Hepatic stellate cell (primary cell): ENCODE results near the gene KIF26A.

Source experiments
- DNase-seq: peaks from one replicate; pipeline ENCODE4 v3.0.0; 2011; ENCODE audit warnings: low spot score

The KIF26A gene

DNA sequence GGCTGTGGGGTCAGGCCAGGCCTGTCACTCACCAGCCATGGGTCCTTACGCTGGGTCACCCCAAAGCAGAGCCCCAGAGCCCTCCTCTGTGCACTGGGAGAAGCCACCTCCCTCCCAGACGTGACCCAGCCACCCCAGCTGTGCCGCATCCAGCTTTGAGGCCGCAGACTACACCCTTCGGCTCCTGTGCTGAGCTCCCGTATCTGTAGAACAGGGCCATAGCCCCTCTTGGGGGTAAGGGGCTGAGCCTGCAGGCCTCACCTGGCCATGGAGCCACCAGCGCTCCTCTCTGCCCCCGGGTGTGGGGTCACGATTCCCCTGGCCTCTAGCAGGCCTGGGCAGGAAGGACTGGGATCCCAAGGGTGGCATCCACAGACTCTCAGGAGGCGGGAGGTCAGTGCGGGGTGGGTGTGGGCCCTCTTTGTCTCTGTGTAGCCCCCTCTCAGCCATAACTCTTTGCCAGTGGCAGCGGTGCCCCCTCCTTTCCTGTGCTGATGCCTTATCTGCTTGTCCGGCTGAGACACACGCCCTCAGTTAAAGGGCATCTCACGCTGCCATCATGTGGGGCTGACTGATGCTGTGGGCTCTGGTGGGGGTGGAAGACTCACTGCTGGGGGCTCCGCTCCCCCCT lies 36.6 kb upstream of the KIF26A start:
- DNase-seq = no peak

DNA sequence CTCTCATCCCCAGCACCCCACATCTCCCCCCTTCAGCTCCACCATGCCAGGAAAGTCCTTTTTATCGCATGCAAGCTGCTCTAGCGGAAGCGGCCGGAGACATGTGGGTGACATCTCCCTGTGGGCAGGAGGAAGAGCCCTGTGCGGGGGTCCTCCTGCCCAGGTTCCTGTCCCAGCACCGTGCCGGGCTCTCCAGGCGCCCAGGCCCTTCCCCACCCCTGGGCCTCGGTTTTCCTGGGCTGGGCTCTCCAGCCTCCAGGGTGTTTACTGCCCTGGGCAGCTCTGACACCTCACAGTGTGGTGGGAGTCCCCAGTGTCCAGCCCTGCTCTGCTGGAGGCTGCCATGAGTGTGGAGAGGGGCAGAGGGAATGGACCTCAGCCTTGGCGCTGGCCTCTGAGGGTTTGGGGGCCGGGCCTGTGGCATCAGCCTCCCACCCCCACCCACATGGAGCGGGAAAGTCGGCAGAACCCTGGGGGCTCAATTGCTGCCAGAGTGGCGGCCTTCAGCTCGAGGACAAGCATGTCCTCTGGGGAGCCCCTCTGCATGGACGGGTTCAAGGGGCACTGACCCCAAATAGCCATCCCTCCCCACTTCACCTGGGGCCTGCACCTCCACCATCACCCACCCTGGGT lies 36.0 kb upstream of the KIF26A start:
- DNase-seq = no peak

- no peak for DNase-seq
These were observed 35.3 kb upstream of the KIF26A start for GRCh38 chr14:104103061-104103445.

DNA sequence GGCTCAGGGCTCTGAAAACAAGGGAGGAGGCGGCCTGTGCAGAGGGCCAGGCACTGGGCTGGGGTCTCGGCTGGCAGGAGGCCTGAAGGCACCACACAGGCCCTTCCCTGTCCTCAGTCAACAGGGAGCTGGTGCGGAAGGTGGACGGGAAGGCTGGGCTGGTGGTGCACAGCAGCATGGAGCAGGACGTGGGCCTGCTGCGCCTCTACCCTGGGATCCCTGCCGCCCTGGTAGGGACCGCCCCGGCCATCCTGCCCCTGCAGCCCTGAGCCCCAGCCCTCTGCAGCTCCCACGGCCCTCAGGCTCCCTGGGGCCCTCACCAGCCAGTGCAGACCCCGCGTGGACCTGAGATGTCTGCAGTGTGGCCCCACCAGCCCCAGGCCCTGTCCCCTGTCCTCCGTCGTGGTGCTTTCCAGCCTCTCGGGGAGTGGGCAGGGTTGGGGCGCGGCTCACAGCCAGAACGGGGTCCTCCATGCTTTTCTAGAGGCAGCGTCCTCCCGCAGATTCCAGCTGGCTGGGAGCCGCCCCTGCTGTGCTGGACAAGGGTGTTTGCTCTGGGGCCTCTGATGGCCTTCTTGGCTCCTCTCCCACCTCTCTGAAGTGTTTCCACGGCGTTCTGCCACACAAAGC lies 34.8 kb upstream of the KIF26A start:
- no peak for DNase-seq

DNA sequence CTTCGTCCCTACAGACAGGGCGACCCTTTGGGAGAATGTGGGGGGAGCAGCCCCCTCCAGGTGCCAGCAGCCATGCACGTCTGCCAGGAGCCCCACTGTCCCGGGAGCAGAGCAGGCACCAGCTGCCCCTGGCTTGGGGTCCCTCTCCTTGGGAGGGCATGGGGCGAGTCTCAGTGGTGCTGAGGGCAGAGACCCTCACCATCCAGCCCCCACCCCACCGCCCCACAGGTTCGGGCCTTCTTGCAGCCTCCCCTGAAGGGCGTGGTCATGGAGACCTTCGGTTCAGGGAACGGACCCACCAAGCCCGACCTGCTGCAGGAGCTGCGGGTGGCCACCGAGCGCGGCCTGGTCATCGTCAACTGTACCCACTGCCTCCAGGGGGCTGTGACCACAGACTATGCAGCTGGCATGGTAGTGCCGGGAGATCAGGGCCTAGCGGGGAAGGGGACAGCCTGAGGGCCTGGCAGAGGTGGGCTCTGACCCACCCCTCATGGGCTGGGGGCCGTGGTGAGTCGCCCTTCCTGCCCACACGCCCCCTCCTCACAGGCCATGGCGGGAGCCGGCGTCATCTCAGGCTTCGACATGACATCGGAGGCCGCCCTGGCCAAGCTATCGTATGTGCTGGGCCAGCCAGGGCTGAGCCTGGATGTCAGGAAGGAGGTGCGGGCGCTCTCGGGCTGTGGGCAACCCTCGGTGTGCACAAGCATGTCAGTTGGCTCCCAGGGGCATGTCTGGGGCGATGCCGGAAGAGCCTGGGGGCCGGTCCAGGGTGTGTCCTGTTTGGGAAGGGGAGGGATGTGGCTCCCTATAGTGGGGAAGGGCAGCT lies 34.1 kb upstream of the KIF26A start:
- DNase-seq = no peak

DNA sequence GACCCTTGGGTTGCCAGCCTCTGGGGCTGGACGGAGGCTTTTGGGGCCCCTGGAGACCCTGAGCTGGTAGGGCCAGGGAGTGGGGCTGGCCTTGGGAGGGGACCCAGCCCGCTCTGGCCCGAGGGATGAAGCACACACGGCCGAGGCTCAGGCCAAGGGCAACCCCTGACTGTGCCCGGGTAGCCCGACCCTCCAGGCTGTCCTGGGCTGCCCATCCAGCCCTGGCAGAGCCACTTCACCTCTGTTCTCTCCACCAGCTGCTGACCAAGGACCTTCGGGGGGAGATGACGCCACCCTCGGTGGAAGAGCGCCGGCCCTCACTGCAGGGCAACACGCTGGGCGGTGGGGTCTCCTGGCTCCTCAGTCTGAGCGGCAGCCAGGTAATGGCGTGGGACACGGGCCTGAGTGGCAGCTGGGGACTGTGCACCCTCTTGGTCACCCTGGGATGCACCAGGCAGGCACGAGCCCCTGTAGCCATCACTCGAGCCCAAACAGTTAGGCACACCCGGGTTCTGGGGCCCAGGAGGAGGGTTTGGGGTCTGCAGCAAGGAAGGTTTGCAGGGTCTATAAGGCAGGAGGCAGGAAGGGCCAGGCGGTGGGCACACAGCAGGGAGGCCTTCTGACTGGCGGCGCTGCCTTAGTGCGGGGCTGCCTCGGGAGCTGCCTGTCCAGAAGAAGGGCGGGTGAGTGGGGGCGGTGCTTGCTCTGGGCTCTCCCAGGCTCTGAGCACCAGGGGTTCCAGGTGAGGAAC lies 33.1 kb upstream of the KIF26A start:
- no peak for DNase-seq

GRCh38 chr14:104105822-104106470 lies 32.4 kb upstream of the KIF26A start:
- DNase-seq = no peak

DNA sequence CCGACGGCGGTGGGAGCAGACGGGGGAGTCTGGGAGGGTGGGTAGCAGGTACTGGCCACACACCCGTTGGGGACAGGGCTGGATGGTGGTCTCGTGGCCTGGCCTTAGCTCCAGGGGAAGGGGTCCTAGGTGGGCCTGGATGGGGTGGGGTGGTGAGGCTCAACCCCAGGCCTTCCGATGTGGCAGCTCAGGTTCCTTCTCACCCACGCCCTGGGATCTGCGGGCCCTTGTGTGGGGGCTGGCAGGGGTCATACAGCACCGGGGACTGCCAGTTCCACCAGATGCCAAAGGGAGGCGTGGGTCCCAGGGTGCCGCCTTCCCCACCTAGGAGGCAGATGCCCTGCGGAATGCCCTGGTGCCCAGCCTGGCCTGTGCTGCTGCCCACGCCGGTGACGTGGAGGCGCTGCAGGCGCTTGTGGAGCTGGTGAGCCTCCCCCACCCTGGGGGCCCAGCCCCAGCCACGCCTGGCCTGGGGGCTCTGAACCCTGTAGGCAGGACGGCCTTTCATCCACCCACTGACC lies 31.9 kb upstream of the KIF26A start:
- DNase-seq = no peak

- DNase-seq = no peak
These were observed 31.2 kb upstream of the KIF26A start for GRCh38 chr14:104107101-104107581.

DNA sequence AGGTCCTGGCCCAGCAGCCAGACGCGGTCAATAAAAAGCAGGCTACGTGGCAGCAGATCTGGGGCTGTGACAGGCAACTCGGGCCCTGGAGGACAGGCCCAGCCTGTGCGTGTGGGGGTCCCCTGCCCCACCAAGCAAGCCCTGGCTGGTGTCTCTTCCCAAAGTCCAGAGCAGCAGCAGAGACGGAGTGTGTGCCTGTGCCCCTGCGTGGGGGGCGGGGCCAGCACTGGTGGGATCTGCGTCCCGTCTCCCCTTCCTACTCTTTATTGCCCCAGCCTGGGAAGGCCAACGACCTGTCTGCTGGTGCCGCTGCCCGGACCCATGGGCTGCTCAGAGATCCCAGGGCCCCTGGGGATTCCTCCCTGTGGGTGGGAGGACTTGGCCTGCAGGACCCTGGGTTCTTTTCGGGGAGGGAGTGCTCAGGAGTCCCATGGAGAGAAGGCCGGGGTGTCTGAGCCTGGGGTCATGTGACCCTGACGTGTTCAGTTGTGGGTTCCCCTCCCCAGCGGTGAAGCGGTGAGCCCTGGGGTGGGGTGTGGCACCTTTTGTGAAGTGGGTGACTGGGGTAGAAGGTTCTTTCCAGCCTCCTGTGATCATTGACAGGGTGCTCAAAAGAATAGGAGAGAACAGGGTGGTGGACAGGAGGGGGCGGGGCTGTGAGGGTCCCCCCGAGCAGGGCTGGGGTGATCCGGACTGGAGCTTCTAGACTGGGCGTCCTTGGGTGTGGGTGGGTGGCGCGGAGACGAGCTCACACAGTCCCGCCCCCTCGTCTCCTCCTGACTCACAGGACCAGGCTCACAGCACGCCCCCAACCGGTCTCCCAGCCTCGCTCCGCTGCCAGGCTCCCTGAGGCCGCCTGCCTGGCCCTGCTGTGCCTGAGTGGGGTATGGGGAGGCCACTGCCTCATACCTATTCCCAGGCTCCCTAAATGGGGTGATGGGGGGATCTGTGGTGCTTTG lies 30.5 kb upstream of the KIF26A start:
- no peak for DNase-seq

DNA sequence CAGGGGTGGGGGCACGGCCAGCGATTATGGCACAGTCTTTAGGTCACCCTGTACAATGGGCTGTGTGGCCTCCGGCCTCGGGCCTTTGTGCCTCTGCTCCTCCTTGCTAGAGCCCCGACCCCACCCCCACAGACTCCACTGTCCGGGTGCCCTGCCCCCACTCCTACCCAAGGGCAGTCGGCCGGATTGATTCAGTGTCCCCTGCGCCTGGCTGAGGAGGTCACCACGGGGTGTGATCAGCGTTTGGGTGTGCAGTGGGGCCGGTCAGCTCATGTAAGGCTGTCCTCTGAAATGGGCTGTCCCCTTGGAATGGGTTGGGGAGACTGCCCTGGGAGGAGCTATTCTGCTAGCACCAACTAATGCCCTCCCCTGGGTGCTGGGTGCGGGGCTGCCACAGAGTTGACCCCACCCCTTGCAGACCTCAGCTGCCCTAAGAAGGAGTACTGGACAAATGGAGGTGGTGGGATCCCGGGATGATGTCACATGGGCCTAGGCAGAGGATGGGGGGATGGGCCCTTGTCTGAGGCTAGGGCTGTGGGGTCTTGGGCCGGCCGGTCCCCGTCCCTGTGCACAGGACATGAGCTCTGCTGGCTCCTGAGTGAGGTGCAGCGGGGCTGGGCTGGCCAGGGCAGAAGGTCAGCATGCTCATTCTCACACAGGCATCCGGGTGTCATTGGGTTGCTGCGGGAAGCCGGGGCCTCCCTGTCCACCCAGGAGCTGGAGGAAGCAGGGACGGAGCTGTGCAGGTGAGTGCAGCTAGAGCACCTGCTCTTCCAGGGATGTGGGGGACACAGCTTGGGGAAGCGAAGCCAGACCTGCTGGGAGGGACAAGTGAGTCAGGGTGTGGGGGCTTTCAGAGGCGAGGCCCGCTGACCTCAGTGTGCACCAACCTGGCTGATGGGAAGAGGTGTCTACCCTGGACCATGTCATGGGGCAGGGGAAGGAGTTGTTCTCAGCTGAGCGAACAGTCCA lies 29.5 kb upstream of the KIF26A start:
- DNase-seq = no peak

GRCh38 chr14:104109731-104110361 lies 28.5 kb upstream of the KIF26A start:
- DNase-seq = no peak

GRCh38 chr14:104110491-104111209 lies 27.7 kb upstream of the KIF26A start:
- DNase-seq = no peak

DNA sequence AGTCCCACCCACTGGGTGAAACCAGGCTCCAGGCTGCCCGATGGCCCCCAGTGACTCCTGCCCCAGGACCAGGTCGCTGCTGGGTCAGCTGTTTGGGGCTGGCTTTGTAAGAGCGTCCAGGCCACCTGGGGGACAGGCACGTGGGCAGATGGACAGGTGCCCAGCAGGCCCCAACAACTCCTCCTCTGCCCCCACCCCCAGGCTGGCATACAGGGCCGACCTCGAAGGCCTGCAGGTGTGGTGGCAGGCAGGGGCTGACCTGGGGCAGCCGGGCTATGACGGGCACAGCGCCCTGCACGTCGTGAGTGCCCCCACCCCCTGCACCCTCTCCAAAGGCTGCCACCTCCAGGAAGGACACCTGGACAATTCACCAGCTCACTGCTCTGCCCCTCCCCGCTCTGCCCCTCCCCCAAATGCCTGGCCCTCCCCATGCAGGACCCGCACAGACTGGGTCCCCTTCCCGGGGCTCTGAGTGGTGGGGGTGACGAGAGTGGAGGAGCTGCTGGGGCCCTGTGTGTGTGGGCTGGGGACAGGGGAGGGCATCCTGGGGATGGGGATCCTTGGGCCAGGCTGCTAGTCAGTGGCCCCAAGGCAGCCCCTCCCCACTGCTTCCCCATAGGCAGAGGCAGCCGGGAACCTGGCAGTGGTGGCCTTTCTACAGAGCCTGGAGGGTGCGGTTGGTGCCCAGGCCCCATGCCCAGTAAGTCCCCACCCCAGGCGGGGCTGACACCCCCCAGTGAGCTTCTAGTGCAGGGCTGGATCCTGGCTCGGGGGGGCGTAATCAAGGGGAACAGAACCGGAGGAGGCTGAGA lies 26.9 kb upstream of the KIF26A start:
- DNase-seq = no peak

- no peak for DNase-seq
These were observed 26.3 kb upstream of the KIF26A start for GRCh38 chr14:104112113-104112505.
